GM23248 (cell line): ENCODE measurements around the gene NEMF.

Source experiments
- EZH2 ChIP-seq: fragments of 200-600 bp; sonication (generic); IDR thresholded peaks from 2 replicates; pipeline ENCODE4 v1.6.1; 2018; ENCODE audit warnings: antibody characterized with exemption, mild to moderate bottlenecking; ENCODE audit not compliant: insufficient read depth, poor library complexity, severe bottlenecking
- EZH2phosphoT487 ChIP-seq: fragments of 200-600 bp; sonication (generic); IDR thresholded peaks from 2 replicates; pipeline ENCODE4 v1.6.1; 2018; ENCODE audit warnings: antibody characterized with exemption, moderate library complexity, mild to moderate bottlenecking, low read depth; ENCODE audit not compliant: insufficient read depth

DNA sequence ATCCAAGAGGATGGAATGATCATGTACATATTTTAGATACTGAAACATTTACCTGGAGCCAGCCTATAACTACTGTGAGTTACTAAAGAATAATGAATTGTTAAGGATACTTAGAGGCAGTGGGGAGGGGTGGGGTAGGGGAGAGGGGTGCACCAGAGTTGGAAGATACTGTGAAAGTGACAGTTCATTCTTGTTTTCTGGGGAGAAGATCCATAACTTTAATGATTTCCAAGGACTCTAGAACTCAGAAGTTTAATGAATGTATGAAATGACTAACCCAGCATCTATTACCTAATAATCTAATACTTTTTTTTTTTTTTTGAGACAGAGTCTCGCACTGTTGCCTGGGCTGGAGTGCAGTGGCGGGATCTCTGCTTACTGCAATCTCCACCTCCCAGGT lies 74.2 kb downstream of the NEMF start:
- no peak for TF ChIP-seq EZH2phosphoT487
- no peak for TF ChIP-seq EZH2
